GM20431 (cell line): ENCODE measurements around the gene TAP1.
"Not testable (repeated sequence)": the region's sequence is repeated elsewhere in the genome, so short reads cannot be mapped to it uniquely, and the experiment has no call there.

ENCODE experiments used
- in situ Hi-C: fragments of 300-500 bp; cut with MseI, MboI; formaldehyde crosslinking; loops from one replicate; pipeline ENCODE4 v1.15.0; 2020; ENCODE audit warnings: low sequenced_read_pairs; ENCODE audit not compliant: unreplicated experiment

TAP1 gene

GRCh38 chr6:32853541-32854375 is at the start of gene TAP1, which contains the start of gene PSMB9:
Gene TAP1, minus strand, starts transcription at chr6:32853704. Its CDS starts 68 bp downstream, at chr6:32853636.
Gene PSMB9, plus strand, starts transcription at chr6:32854192. Its CDS starts 38 bp downstream, at chr6:32854230.
- in situ Hi-C loops, result no loop called here

GRCh38 chr6:32895006-32895345 is 41.5 kb upstream of the TAP1 start:
- in situ Hi-C loops, result no loop called here

GRCh38 chr6:32894085-32895005 is 40.8 kb upstream of the TAP1 start:
- in situ Hi-C loops, result no loop called here

- in situ Hi-C loops, result no loop called here
These were observed 37.3 kb upstream of the TAP1 start for GRCh38 chr6:32890831-32891230.

- in situ Hi-C loops, result loop anchor here (10.0 kb wide), 1 partner anchor 95 kb away; no protein-coding TSS in a partner anchor
These were observed 36.0 kb upstream of the TAP1 start for GRCh38 chr6:32889533-32889932.

- in situ Hi-C loops, result loop anchor here (10.0 kb wide), 1 partner anchor 96 kb away; no protein-coding TSS in a partner anchor
These were observed 35.1 kb upstream of the TAP1 start for GRCh38 chr6:32888576-32888975.

- in situ Hi-C loops, result loop anchor here (10.0 kb wide), 1 partner anchor 97 kb away; no protein-coding TSS in a partner anchor
These were observed 34.1 kb upstream of the TAP1 start for GRCh38 chr6:32887616-32888015.

- in situ Hi-C loops, result loop anchor here (10.0 kb wide), 1 partner anchor 98 kb away; no protein-coding TSS in a partner anchor
These were observed 33.3 kb upstream of the TAP1 start for GRCh38 chr6:32886681-32887383.

- in situ Hi-C loops, result loop anchor here (10.0 kb wide), 1 partner anchor 99 kb away; no protein-coding TSS in a partner anchor
These were observed 32.3 kb upstream of the TAP1 start for GRCh38 chr6:32885698-32886286.

GRCh38 chr6:32883789-32884188 is 30.3 kb upstream of the TAP1 start:
- in situ Hi-C loops, result loop anchor here (10.0 kb wide), 1 partner anchor 101 kb away; no protein-coding TSS in a partner anchor

GRCh38 chr6:32882879-32883250 is 29.4 kb upstream of the TAP1 start:
- in situ Hi-C loops, result loop anchor here (10.0 kb wide), 1 partner anchor 102 kb away; no protein-coding TSS in a partner anchor

GRCh38 chr6:32880962-32881361 is 27.5 kb upstream of the TAP1 start:
- in situ Hi-C loops, result loop anchor here (10.0 kb wide), 1 partner anchor 104 kb away; no protein-coding TSS in a partner anchor

GRCh38 chr6:32879691-32880090 is 26.2 kb upstream of the TAP1 start:
- in situ Hi-C loops, result loop anchor here (10.0 kb wide), 1 partner anchor 105 kb away; no protein-coding TSS in a partner anchor

GRCh38 chr6:32876603-32877002 is 23.1 kb upstream of the TAP1 start:
- in situ Hi-C loops, result no loop called here

GRCh38 chr6:32873947-32874346 is 20.4 kb upstream of the TAP1 start:
- in situ Hi-C loops, result not testable (repeated sequence)

GRCh38 chr6:32868257-32868788 is 14.8 kb upstream of the TAP1 start:
- in situ Hi-C loops, result no loop called here

- in situ Hi-C loops, result no loop called here
These were observed 14.2 kb upstream of the TAP1 start for GRCh38 chr6:32867554-32868256.

GRCh38 chr6:32867022-32867477 is 13.5 kb upstream of the TAP1 start:
- in situ Hi-C loops, result no loop called here
